SK-MEL-5 (cell line): ENCODE results near the gene NOSTRIN. TPM values are rescaled to one million over a fixed set of nuclear protein-coding genes. Genes with fewer than 3 reads are reported as not detected.
"Not testable (repeated sequence)": the region's sequence is repeated elsewhere in the genome, so short reads cannot be mapped to it uniquely, and the experiment has no call there.

Source experiments
- DNase-seq: peaks from one replicate; pipeline ENCODE4 v3.0.0-alpha.2; 2016; ENCODE audit warnings: low read depth, low spot score
- in situ Hi-C: cut with HindIII; loops from 2 replicates; pipeline ENCODE4 v1.10.0; 2016; ENCODE audit warnings: low sequenced_read_pairs, high pct_unique_total_duplicates, low pct_unique_long_range_greater_than_20kb
- total RNA-seq: library from RNA; depleted of rRNA; stranded (reverse); fragments of >200 nt; shearing (Covaris generic); gene quantifications from 2 replicates; pipeline ENCODE4 v1.2.3, GENCODE V29; 2014

Gene NOSTRIN
- total RNA-seq, 1 experiment from 2014 or later, result not detected

DNA sequence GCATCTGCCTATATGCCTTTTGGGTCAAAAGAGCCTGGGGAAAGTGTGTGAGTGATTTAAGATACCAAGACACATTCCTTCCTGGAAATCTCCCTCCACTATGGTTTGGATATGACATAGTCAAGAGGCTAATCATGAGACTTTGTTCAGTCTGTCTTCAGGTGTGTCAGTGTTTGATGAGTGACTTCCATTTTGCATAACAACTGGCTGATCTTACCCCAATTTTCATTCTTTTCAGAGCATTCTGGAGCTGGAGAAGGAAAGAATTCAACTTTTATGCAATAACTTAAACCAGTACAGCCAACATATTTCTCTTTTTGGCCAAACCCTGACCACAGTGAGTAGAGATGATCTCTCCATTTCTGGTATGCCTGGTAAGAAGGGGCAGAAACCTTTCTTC, 48.4 kb downstream of the NOSTRIN start:
- DNase-seq, result no peak
- in situ Hi-C loops, result no loop called here

- in situ Hi-C loops, result no loop called here
These were observed 49.4 kb downstream of the NOSTRIN start for GRCh38 chr2:168851674-168852320.

GRCh38 chr2:168852481-168852880, 50.0 kb downstream of the NOSTRIN start:
- DNase-seq, result no peak
- in situ Hi-C loops, result no loop called here

More at GRCh38 chr2:168851674-168852320, 49.4 kb downstream of the NOSTRIN start:
- DNase-seq, result no peak

- DNase-seq, result no peak
- in situ Hi-C loops, result no loop called here
These were observed 51.0 kb downstream of the NOSTRIN start for GRCh38 chr2:168853471-168853870.

GRCh38 chr2:168854651-168855050, 52.2 kb downstream of the NOSTRIN start:
- in situ Hi-C loops, result no loop called here
- no peak for DNase-seq

- no peak for DNase-seq
- in situ Hi-C loops, result no loop called here
These were observed 53.2 kb downstream of the NOSTRIN start for GRCh38 chr2:168855601-168856000.

- DNase-seq, result no peak
- in situ Hi-C loops, result no loop called here
These were observed 55.7 kb downstream of the NOSTRIN start for GRCh38 chr2:168858146-168858545.

DNA sequence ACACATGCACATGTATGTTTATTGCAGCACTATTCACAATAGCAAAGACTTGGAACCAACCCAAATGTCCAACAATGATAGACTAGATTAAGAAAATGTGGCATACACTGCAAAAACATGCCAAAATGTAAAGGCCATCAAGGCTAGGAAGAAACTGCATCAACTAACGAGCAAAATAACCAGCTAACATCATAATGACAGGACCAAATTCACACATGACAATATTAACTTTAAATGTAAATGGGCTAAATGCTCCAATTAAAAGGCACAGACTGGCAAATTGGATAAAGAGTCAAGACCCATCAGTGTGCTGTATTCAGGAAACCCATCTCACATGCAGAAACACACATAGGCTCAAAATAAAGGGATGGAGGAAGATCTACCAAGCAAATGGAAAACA, 64.7 kb downstream of the NOSTRIN start:
- in situ Hi-C loops, DNase-seq: not testable (repeated sequence)

DNA sequence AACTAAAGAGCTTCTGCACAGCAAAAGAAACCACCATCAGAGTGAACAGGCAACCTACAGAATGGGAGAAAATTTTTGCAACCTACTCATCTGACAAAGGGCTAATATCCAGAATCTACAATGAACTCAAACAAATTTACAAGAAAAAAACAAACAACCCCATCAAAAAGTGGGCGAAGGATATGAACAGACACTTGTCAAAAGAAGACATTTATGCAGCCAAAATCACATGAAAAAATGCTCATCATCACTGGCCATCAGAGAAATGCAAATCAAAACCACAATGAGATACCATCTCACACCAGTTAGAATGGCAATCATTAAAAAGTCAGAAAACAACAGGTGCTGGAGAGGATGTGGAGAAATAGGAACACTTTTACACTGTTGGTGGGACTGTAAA, 67.9 kb downstream of the NOSTRIN start:
- DNase-seq, in situ Hi-C loops: not testable (repeated sequence)

DNA sequence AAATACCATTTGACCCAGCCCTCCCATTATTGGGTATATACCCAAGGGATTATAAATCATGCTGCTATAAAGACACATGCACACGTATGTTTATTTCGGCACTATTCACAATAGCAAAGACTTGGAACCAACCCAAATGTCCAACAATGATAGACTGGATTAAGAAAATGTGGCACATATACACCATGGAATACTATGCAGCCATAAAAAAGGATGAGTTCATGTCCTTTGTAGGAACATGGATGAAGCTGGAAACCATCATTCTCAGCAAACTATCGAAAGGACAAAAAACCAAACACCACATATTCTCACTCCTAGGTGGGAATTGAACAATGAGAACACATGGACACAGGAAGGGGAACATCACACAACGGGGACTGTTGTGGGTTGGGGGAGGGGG, 68.4 kb downstream of the NOSTRIN start:
- DNase-seq, in situ Hi-C loops: not testable (repeated sequence)

DNA sequence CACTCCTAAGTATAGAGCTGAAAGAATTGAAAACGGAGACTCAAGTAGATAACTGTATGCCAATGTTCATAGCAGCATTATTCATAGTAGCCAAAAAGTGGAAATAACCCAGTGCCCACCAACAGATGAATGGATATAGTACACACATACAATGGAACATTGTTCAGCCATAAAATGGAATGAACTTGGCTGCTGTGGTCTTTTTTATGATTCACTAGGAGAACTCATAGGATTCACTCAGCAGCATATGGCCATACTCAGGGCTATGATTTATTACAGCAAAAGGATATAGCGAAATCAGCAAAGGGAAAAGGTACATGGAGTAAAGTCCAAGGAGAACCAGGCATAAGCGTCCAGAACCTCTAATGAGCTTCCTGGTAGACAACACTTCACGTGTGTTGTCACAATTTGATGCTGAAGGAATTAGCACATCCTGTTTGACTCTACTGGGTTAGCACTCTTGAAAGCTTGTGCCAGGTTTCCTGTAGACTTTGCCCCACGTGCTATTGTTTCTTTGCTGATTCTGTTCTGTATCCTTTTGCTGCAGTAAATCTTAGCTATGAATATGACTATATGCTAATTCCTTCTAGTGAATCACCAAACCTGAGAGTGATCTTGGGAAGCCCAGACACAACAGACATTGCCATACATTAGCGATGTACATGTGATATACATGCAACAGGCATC, 72.1 kb downstream of the NOSTRIN start:
- in situ Hi-C loops, result no loop called here
- DNase-seq, result peak; percentile 60

GRCh38 chr2:168882163-168882562, 79.7 kb downstream of the NOSTRIN start:
- in situ Hi-C loops, DNase-seq: not testable (repeated sequence)

DNA sequence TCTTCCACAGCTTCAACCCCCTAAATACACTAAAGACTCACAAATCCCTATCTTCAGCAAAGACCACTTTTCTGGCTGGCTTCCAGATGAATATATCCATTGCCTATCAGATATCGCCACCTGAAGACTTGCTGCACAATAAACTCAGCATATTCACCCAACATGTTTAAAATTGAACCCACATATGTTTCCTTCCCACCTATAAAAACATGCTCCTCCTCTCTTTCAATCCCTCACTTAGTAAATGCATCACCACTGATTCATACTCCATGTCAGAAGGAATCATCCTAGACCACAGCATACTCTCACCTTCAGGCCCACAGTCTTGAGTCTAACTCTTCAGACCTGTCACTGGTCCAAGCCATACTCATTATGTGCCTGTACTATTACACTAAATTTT, 82.5 kb downstream of the NOSTRIN start:
- in situ Hi-C loops, result no loop called here
- no peak for DNase-seq

- in situ Hi-C loops, result no loop called here
- no peak for DNase-seq
These were observed 87.2 kb downstream of the NOSTRIN start for GRCh38 chr2:168889635-168890005.

GRCh38 chr2:168890006-168890782, 87.8 kb downstream of the NOSTRIN start, which contains the start of gene SPC25:
SPC25 (minus strand) TSS chr2:168890430; CDS start chr2:168889519, 911 bp downstream.
- DNase-seq, result peak; percentile 94
- in situ Hi-C loops, result no loop called here

GRCh38 chr2:168892327-168892726, 89.9 kb downstream of the NOSTRIN start:
- in situ Hi-C loops, result no loop called here
- no peak for DNase-seq

DNA sequence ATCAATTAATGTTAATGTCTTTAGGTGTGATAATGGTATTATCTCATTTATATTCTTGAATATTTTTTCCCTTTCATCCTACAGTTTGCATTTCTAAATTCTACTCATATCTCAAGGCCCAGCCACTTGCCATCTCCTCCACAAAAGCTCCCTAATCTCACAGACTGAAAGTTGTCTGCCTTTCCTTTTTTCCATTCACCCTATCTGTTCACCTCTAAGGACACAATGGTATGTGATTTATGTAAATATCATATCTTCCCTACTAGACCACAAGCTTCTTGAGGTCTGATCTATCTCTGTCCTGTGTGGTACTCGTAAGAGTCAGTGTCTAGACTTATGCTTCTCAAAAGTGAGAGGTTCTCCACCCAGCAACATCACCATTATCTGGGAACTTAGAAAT, 91.7 kb downstream of the NOSTRIN start:
- in situ Hi-C loops, result no loop called here
- DNase-seq, result no peak

GRCh38 chr2:168894720-168895119, 92.3 kb downstream of the NOSTRIN start:
- DNase-seq, result no peak
- in situ Hi-C loops, result no loop called here
